Fibroblast of villous mesenchyme (primary cell): ENCODE results near the gene C2CD4A. TPM values are rescaled to one million over a fixed set of nuclear protein-coding genes. Genes with fewer than 3 reads are reported as not detected.

Experiments
- DNase-seq: peaks from one replicate; pipeline ENCODE4 v3.0.0-alpha.2; 2010; ENCODE audit warnings: low read depth
- H3K4me3 ChIP-seq: 2 replicates; pipeline ENCODE4 v1.5.1; 2011; ENCODE audit warnings: low read depth, mild to moderate bottlenecking, low read length
- CTCF ChIP-seq: IDR thresholded peaks from 2 replicates; pipeline ENCODE4 v1.5.1; 2012; ENCODE audit warnings: low read depth, mild to moderate bottlenecking, low read length; ENCODE audit not compliant: insufficient read depth
- total RNA-seq: library from RNA; depleted of rRNA; stranded (reverse); fragments of >200 nt; gene quantifications from 2 replicates; pipeline ENCODE4 v1.2.3, GENCODE V29; 2012

The C2CD4A gene
- not detected in 2 replicates for total RNA-seq

GRCh38 chr15:62066663-62067447 is at the start of gene C2CD4A:
TSS of gene C2CD4A (plus strand) at chr15:62066977. CDS start at chr15:62067614, 637 bp downstream.
- peak; percentile 55 for DNase-seq
- peak within 1 kb of the TSS; percentile 37 for H3K4me3 ChIP-seq
- peak; percentile 21 for TF ChIP-seq CTCF

GRCh38 chr15:62020576-62021160 is 46.1 kb upstream of the C2CD4A start:
- TF ChIP-seq CTCF: no peak
- no peak overlapping the region for H3K4me3 ChIP-seq
- DNase-seq: no peak

- no peak for DNase-seq
- peak; percentile 42 for TF ChIP-seq CTCF
- no peak overlapping the region for H3K4me3 ChIP-seq
Measured at GRCh38 chr15:62021991-62022600, 44.7 kb upstream of the C2CD4A start.

- H3K4me3 ChIP-seq: no peak overlapping the region
- DNase-seq: no peak
- TF ChIP-seq CTCF: no peak
Measured at GRCh38 chr15:62026487-62027262, 40.1 kb upstream of the C2CD4A start.

- no peak overlapping the region for H3K4me3 ChIP-seq
- DNase-seq: no peak
- no peak for TF ChIP-seq CTCF
Measured at GRCh38 chr15:62027263-62027565, 39.6 kb upstream of the C2CD4A start.

GRCh38 chr15:62027916-62028315 is 38.9 kb upstream of the C2CD4A start:
- TF ChIP-seq CTCF: no peak
- H3K4me3 ChIP-seq: no peak overlapping the region
- no peak for DNase-seq
